Fibroblast of the conjunctiva (primary cell): ENCODE results near the gene ELP4.

Source experiments
- DNase-seq: peaks from one replicate; pipeline ENCODE4 v3.0.0-alpha.2; 2010; ENCODE audit warnings: low read depth

Gene ELP4

DNA sequence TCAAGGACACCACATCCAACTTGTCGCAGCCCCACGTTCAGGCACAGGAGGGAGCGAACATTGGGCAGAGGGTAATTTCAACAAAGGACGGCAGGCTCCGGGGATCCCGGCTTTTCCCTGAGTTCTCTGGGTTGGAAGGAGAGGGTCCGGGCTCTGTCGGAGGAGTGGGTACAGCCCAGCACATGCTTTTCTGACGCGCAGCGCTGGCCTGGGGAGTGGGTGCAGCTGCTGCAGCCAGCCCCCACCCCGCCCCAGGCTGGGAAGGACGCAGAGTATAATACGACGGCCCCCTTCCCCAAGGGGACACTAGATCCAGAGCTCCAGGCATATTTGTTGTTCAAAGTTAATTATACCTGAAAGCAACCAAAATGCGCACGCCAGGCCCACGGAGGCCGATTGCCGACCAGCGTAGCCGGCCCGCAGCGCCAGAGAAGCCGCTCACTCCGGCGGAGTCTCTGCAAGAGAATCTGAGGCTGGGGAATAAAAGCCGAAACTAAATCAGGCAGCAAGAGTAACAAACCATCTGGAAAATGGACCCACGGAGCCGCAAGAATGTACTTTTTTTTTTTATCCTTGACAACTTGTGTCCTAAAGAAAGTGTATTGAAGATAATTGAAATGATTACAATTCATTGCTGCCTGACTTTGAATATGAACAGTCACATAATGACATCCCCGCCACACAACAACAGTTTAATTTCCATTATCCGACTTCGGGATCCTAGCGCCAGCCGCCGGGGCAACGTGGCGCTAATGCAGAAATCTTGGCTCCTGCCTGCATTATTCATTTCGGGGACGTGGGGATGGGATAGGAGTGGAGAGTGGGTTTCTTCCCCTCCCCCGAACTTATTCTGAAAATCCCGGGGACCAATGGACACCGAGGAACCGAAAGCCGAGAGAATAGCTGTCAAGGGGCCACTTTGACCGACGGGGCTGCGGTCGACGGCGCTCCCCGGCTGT, 315.6 kb downstream of the ELP4 start:
- DNase-seq, result no peak

DNA sequence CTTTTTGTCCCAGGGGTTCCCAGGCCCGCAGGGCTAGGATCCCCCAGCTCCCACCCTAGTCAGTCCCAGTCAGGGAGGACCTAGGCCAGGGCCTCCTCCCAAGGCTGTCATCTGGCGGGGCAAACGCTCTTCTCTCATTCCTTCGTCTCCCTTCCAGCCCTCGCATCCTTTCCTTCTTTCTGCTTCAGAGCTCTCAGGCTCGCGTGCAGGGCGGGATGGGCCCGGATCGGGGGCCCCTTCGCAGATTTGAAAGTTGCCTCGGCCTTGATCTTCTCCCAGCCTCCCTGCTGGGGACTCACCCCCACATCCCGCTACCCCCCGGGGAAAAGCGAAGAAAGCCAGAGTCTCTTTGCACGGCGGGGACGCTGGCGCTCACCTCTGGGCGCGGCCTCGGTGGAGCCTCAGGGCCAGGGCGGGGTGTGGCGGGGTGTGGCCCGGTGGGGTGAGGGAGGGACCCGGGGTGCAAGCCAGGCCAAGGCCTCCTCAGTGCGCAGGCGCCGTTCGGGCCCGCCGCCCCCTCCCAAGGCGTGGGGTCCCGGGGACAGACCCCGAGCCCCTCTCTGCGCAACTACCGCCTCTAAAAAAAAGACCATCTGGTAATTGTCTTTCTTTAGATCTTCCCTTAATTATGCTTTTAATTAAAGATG, 316.4 kb downstream of the ELP4 start:
- DNase-seq, result no peak

DNA sequence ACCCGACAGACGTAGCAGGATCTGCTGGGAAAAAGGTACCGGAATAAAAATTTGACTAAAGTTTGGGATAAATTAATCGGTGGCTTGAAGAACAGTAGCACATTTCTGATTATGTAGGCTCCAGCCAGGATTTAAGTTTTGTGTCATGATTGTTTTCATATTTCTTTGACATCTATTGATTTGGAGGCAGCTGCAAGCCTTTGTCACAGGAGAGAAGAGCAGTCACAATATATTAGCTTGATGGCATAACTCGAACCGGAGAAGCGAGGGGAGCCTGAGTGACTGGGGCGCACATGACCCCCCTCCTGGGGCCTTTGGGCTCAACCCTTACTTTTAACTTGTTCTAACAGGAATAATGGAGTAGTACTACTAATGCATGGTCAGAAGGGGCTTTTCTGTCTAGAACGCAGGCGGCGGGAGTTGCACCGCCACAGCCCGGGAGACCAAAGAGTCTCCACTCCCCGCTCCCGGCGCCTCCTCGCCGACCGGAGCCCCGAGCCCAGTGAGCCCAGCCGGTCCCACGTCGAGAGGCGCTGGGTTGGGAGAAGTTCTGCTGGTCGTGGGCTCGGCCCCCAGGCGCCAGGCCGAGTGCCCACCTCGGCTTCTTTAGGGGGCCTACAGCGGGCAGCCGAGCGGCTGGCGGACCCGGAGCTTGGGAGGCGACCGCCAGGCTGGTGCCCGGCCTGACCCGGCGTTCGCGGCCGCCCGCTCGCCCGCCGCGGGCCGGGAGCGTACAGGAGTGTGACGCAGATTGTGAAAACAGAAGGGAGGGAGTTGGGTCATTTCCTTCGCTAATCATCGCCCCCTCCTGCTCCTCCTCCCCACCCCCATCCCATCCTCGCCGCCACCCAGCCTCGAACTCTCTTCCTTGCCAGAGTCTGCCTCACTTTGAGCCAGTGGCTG, 317.2 kb downstream of the ELP4 start:
- no peak for DNase-seq

DNA sequence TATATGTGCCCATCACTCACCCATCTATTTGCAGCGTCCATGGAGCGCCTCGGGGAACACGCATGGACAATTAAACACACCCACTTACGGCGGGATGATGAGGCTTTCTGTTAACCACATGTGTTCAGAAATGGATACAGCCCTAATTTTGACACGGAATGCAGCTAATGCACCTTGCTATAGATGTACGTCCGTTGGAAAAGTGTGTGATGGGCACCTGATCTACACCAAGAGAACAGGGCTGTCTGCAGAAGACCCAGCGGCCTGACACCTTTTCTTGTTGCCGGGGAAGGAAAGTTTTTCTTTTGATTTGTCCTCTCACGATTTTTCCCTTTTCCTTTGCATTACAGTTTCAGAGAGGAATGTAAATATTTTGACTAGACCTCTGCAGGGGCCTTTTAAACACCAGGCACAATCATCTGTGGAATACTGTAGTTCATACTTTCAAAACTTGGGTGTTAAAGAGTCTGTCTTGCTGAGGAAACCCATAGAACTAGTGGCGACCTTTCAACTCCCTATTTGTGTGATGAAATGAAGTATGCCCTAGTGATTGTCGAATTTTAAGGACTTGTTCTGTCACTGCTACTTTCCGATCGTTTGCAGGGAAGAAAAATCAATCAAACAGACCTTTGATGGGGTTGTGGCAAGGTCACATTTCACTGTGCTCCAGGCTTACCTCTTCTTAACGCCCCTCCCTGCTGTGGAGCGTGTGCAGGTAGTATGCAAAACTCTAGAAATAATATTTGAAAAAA, 318.1 kb downstream of the ELP4 start:
- no peak for DNase-seq

DNA sequence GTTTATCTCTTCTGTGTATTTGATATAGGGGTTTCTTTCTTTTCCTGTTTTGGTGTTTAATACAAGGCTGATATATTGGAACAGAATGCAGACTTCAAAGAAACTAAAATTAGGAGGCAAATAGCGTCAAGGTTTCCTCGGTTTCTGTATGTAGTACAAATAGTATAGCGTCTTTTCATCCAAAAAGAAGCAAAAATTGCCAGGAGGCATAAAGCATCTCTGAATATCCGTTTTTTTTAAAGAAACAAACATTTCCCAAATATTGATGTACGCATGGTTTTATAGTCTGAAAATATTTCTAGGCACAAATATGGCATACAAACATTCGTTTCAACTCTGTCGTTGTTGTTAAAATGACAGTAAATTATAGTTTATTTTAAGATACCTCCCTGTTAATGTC, 318.6 kb downstream of the ELP4 start:
- DNase-seq, result no peak

DNA sequence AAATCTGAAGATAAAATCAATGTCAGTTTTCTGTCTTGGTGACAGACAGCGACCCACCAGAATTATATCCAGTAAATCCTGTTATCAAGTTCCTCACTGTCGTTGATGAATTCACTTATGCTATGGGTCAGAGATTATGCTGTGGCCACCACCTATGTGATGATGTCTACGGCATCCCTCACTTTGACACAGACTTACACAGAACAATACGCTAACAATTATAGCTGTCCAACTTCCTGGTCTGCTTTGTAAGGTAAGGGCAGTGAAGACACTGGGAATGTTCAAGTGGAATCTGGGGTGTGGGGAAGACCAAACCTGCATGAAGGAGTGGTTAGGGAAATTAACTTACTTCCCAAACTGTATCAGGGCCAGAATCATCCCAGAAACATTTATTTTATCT, 320.8 kb downstream of the ELP4 start:
- DNase-seq, result no peak

DNA sequence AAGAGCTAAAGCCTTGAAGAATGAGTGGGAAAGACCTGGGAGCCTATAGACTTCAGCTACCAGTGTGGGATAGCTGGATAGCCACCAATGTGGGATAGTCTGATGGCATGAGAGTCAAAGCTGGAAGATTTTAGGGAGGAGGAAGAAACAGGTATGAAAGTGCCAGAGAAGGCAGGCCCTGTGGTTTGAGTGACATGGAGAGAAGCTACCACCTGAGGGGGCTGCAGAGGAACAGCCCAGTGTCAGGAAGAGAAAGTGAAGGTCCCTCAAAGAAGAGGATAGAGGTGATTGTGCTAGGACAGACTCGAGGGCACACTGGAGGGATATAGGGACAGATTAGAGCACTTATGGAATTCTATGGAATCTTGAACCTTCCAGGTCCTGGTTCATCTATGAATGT, 324.7 kb downstream of the ELP4 start:
- no peak for DNase-seq
